Keratinocyte (primary cell): ENCODE results near the gene TMEM107. TPM values are rescaled to one million over a fixed set of nuclear protein-coding genes. Genes with fewer than 3 reads are reported as not detected.

Source experiments
- DNase-seq: peaks from one replicate; pipeline ENCODE4 v3.0.0-alpha.2; 2011; ENCODE audit warnings: low read depth, missing footprints, low spot score
- FAIRE-seq: peaks from 2 replicates; lab custom pipeline; 2011; peaks lifted over from hg19 to GRCh38; lab: Jason Lieb, UNC
- H2AFZ ChIP-seq: 2 replicates; pipeline ENCODE4 v1.6.0; 2012; ENCODE audit warnings: low read length, control low read depth, inconsistent platforms; ENCODE audit not compliant: control insufficient read depth
- H3K27ac ChIP-seq: 2 replicates; pipeline ENCODE4 v1.5.1; 2011; ENCODE audit warnings: low read length; ENCODE audit not compliant: control insufficient read depth, insufficient read depth
- H3K27me3 ChIP-seq: 3 replicates; pipeline ENCODE4 v1.6.0; 2011; ENCODE audit warnings: low read length; ENCODE audit not compliant: control insufficient read depth, insufficient read depth; ENCODE audit errors: extremely low read depth
- H3K36me3 ChIP-seq, 2 experiments: 2 replicates in 1 of 2; 3 replicates in 1 of 2; pipeline ENCODE4 v1.5.1; 2011; ENCODE audit warnings: low read length in 2 of 2, mild to moderate bottlenecking in 1 of 2; ENCODE audit not compliant: control insufficient read depth in 2 of 2, insufficient read depth in 2 of 2; ENCODE audit errors: extremely low read depth in 1 of 2
- H3K4me1 ChIP-seq: 3 replicates; pipeline ENCODE4 v1.5.1; 2011; ENCODE audit warnings: low read length; ENCODE audit not compliant: control insufficient read depth, insufficient read depth; ENCODE audit errors: extremely low read depth
- H3K4me2 ChIP-seq: 3 replicates; pipeline ENCODE4 v1.6.0; 2011; ENCODE audit warnings: low read depth, low read length; ENCODE audit not compliant: control insufficient read depth, insufficient read depth; ENCODE audit errors: extremely low read depth
- H3K4me3 ChIP-seq, 3 experiments: fragments of 200-600 bp in 1 of 3; sonication (generic) in 1 of 3; 2 replicates in 2 of 3; 3 replicates in 1 of 3; pipeline ENCODE4 v1.5.1; 2011 to 2016; ENCODE audit warnings: low read length in 3 of 3, mild to moderate bottlenecking in 3 of 3, control low read depth in 2 of 3, inconsistent platforms in 1 of 3, low read depth in 1 of 3, mixed read lengths in 1 of 3, mixed run types in 1 of 3, moderate library complexity in 1 of 3; ENCODE audit not compliant: control insufficient read depth in 2 of 3, insufficient read depth in 2 of 3; ENCODE audit errors: extremely low read depth in 1 of 3
- H3K79me2 ChIP-seq: 2 replicates; pipeline ENCODE4 v1.6.0; 2012; ENCODE audit warnings: low read length; ENCODE audit not compliant: control insufficient read depth, insufficient read depth
- H3K9ac ChIP-seq: 3 replicates; pipeline ENCODE4 v1.6.0; 2011; ENCODE audit warnings: low read length; ENCODE audit not compliant: control insufficient read depth, insufficient read depth; ENCODE audit errors: extremely low read depth
- H3K9me1 ChIP-seq: 3 replicates; pipeline ENCODE4 v1.6.0; 2011; ENCODE audit warnings: low read length; ENCODE audit not compliant: control insufficient read depth, insufficient read depth; ENCODE audit errors: extremely low read depth
- H3K9me3 ChIP-seq: 2 replicates; pipeline ENCODE4 v1.5.1; 2012; ENCODE audit warnings: low read depth, low read length; ENCODE audit not compliant: control insufficient read depth
- H4K20me1 ChIP-seq: 3 replicates; pipeline ENCODE4 v1.6.0; 2011; ENCODE audit warnings: low read length; ENCODE audit not compliant: control insufficient read depth, insufficient read depth; ENCODE audit errors: extremely low read depth
- CTCF ChIP-seq, 3 experiments: IDR thresholded peaks in 1 of 3; conservative IDR thresholded peaks in 1 of 3; optimal IDR thresholded peaks in 1 of 3; 2 replicates in 2 of 3; 3 replicates in 1 of 3; pipeline versions ENCODE3 to v1.5.1; 2011; ENCODE audit warnings: low read length in 3 of 3, mild to moderate bottlenecking in 3 of 3, moderate library complexity in 2 of 3, control low read depth in 1 of 3, inconsistent platforms in 1 of 3; ENCODE audit not compliant: insufficient read depth in 2 of 3; ENCODE audit errors: extremely low read depth in 1 of 3
- EZH2 ChIP-seq: IDR thresholded peaks from one replicate; pipeline ENCODE4 v1.6.1; 2012; ENCODE audit warnings: inconsistent platforms, mild to moderate bottlenecking, low read length, moderate library complexity
- dilution Hi-C: fragments of 300-500 bp; cut with MboI; formaldehyde crosslinking; loops from one replicate; pipeline ENCODE4 v1.7.0; 2020; ENCODE audit warnings: low sequenced_read_pairs; ENCODE audit not compliant: extremely low pct_ligation_motif_present
- polyA plus RNA-seq, 5 experiments: library from polyadenylated mRNA; depleted of rRNA in 3 of 5; stranded (reverse) in 3 of 5; stranded (forward) in 1 of 5; unstranded in 1 of 5; fragments of >200 nt; gene quantifications; 1 replicate in 1 of 5; 2 replicates in 3 of 5; 3 replicates in 1 of 5; pipeline versions ENCODE4 v1.2.1 to v1.2.3, GENCODE V29; 2011 to 2012; ENCODE audit warnings: missing spikeins in 2 of 5, low read depth in 1 of 5, low replicate concordance in 1 of 5

Gene TMEM107
- polyA plus RNA-seq, 1 donor (not counting 4 experiments of a cell fraction or from before 2014, with no cell fraction given): 19.0 TPM

- peak overlapping the region; percentile 13 for H3K27ac ChIP-seq
- peaks cover 11% of the 10 kb centered on the region for H3K9me1 ChIP-seq
- FAIRE-seq (no peak), DNase-seq (no peak)
- H3K9me3 ChIP-seq: no peaks in the 10 kb centered on the region
- H3K27me3 ChIP-seq: no peaks in the 10 kb centered on the region
- TF ChIP-seq CTCF (optimal IDR thresholded peaks at IDR 0.05 in 1 of 3, IDR thresholded peaks at IDR 0.05 in 1 of 3, conservative IDR thresholded peaks at IDR 0.05 in 1 of 3; ENCODE audit: extremely low read depth in 1 of 3, insufficient read depth in 2 of 3, low read length in 3 of 3) (no peak), EZH2 (no peak)
- H3K4me1 ChIP-seq: peaks cover 33% of the 10 kb centered on the region
- peaks cover 46% of the 10 kb centered on the region for H3K79me2 ChIP-seq
- peak overlapping the region; percentile 90 for H3K4me2 ChIP-seq
- dilution Hi-C loops: no loop called here
- peak overlapping the region in 2 of 3 experiments; percentile 62 to 86 for H3K4me3 ChIP-seq
- peaks cover 18% of the 10 kb centered on the region for H4K20me1 ChIP-seq
- peak overlapping the region; percentile 100 for H3K9ac ChIP-seq
- no peak overlapping the region for H2AFZ ChIP-seq
- H3K36me3 ChIP-seq: peaks cover 45 to 60% of the 10 kb centered on the region in 2 experiments
Measured at GRCh38 chr17:8150194-8151119, 25.7 kb downstream of the TMEM107 start.

- Histone ChIP-seq H3K9me1 (peaks cover 11% of the 10 kb centered on the region), H3K36me3 (peaks cover 48 to 63% of the 10 kb centered on the region in 2 experiments), H3K9me3 (no peaks in the 10 kb centered on the region), H4K20me1 (peaks cover 18% of the 10 kb centered on the region), H3K4me3 (no peak overlapping the region), H2AFZ (no peak overlapping the region), H3K27me3 (no peaks in the 10 kb centered on the region), H3K27ac (no peak overlapping the region), H3K4me1 (peaks cover 33% of the 10 kb centered on the region), H3K79me2 (peaks cover 37% of the 10 kb centered on the region), H3K4me2 (no peak overlapping the region), H3K9ac (no peak overlapping the region)
- no peak for FAIRE-seq
- dilution Hi-C loops: no loop called here
- no peak for TF ChIP-seq EZH2
- TF ChIP-seq CTCF (optimal IDR thresholded peaks at IDR 0.05 in 1 of 3, IDR thresholded peaks at IDR 0.05 in 1 of 3, conservative IDR thresholded peaks at IDR 0.05 in 1 of 3; ENCODE audit: extremely low read depth in 1 of 3, insufficient read depth in 2 of 3, low read length in 3 of 3): no peak
- no peak for DNase-seq
Measured at GRCh38 chr17:8149419-8150193, 26.6 kb downstream of the TMEM107 start.
